SK-N-SH (cell line): ENCODE measurements around the gene SF3A1.

Experiments
- ELF1 ChIP-seq: IDR thresholded peaks from 2 replicates; pipeline ENCODE4 v1.4.0; 2012
- EP300 ChIP-seq, 2 experiments: IDR thresholded peaks; 2 replicates each; pipeline versions ENCODE4 v1.4.0 to v1.6.1; 2012; ENCODE audit warnings: borderline replicate concordance in 1 of 2, low read depth in 1 of 2, low read length in 1 of 2
- FOSL2 ChIP-seq: IDR thresholded peaks from 2 replicates; pipeline ENCODE4 v1.4.0; 2012; ENCODE audit warnings: low read depth, mild to moderate bottlenecking, moderate library complexity, borderline replicate concordance
- POLR2AphosphoS5 ChIP-seq: IDR thresholded peaks from 2 replicates; pipeline ENCODE4 v1.6.1; 2012; ENCODE audit warnings: low read depth, low read length
- RAD21 ChIP-seq: IDR thresholded peaks from 2 replicates; pipeline ENCODE4 v1.6.1; 2012; ENCODE audit warnings: mild to moderate bottlenecking, low read length
- TF ChIP-seq, protein P1 (sequence below): IDR thresholded peaks from 2 replicates; pipeline ENCODE4 v1.4.0; 2012; ENCODE audit warnings: low read depth
- TF ChIP-seq, protein P2 (sequence below): fragments of 200-600 bp; sonication (generic); IDR thresholded peaks from 2 replicates; pipeline ENCODE4 v1.6.1; 2017; ENCODE audit warnings: antibody characterized with exemption, mild to moderate bottlenecking, moderate library complexity
- TF ChIP-seq, protein P3 (sequence below): IDR thresholded peaks from 2 replicates; pipeline ENCODE4; 2012
- TF ChIP-seq, protein P4 (sequence below): IDR thresholded peaks from 2 replicates; pipeline ENCODE4 v1.6.1; 2012; ENCODE audit warnings: mild to moderate bottlenecking, low read depth, low read length, moderate library complexity

DNA sequence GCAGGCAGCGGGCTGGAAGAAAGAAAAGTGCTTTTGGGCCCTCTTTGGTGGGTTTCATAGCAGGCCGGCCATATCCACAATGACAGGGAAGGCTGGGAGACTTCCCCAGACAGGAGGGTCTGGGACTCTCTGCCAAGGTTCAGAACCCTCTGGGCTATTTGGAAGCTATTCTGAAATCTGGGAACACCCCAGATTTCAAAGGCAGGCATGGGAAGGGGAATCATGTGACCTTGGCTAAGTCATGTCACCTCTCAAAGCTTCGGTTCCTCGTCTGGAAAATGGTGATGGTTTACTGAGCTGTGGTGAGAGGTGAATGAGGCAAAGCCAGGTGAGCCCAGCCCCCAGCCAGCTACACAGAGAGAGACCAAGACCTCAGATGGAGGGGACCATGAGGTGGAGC is 72.0 kb downstream of the SF3A1 start:
- TF ChIP-seq POLR2AphosphoS5 (no peak), ELF1 (no peak), EP300 (IDR thresholded peaks at IDR 0.05; ENCODE audit: borderline replicate concordance in 1 of 2, low read depth in 1 of 2, low read length in 1 of 2) (no peak), FOSL2 (no peak), RAD21 (no peak)
- TF ChIP-seq, protein P1, sequence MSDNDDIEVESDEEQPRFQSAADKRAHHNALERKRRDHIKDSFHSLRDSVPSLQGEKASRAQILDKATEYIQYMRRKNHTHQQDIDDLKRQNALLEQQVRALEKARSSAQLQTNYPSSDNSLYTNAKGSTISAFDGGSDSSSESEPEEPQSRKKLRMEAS = no peak
- TF ChIP-seq, protein P2, sequence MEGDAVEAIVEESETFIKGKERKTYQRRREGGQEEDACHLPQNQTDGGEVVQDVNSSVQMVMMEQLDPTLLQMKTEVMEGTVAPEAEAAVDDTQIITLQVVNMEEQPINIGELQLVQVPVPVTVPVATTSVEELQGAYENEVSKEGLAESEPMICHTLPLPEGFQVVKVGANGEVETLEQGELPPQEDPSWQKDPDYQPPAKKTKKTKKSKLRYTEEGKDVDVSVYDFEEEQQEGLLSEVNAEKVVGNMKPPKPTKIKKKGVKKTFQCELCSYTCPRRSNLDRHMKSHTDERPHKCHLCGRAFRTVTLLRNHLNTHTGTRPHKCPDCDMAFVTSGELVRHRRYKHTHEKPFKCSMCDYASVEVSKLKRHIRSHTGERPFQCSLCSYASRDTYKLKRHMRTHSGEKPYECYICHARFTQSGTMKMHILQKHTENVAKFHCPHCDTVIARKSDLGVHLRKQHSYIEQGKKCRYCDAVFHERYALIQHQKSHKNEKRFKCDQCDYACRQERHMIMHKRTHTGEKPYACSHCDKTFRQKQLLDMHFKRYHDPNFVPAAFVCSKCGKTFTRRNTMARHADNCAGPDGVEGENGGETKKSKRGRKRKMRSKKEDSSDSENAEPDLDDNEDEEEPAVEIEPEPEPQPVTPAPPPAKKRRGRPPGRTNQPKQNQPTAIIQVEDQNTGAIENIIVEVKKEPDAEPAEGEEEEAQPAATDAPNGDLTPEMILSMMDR = no peak
- TF ChIP-seq, protein P3, sequence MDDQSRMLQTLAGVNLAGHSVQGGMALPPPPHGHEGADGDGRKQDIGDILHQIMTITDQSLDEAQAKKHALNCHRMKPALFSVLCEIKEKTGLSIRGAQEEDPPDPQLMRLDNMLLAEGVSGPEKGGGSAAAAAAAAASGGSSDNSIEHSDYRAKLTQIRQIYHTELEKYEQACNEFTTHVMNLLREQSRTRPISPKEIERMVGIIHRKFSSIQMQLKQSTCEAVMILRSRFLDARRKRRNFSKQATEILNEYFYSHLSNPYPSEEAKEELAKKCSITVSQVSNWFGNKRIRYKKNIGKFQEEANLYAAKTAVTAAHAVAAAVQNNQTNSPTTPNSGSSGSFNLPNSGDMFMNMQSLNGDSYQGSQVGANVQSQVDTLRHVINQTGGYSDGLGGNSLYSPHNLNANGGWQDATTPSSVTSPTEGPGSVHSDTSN = no peak
- TF ChIP-seq, protein P4, sequence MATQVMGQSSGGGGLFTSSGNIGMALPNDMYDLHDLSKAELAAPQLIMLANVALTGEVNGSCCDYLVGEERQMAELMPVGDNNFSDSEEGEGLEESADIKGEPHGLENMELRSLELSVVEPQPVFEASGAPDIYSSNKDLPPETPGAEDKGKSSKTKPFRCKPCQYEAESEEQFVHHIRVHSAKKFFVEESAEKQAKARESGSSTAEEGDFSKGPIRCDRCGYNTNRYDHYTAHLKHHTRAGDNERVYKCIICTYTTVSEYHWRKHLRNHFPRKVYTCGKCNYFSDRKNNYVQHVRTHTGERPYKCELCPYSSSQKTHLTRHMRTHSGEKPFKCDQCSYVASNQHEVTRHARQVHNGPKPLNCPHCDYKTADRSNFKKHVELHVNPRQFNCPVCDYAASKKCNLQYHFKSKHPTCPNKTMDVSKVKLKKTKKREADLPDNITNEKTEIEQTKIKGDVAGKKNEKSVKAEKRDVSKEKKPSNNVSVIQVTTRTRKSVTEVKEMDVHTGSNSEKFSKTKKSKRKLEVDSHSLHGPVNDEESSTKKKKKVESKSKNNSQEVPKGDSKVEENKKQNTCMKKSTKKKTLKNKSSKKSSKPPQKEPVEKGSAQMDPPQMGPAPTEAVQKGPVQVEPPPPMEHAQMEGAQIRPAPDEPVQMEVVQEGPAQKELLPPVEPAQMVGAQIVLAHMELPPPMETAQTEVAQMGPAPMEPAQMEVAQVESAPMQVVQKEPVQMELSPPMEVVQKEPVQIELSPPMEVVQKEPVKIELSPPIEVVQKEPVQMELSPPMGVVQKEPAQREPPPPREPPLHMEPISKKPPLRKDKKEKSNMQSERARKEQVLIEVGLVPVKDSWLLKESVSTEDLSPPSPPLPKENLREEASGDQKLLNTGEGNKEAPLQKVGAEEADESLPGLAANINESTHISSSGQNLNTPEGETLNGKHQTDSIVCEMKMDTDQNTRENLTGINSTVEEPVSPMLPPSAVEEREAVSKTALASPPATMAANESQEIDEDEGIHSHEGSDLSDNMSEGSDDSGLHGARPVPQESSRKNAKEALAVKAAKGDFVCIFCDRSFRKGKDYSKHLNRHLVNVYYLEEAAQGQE = no peak
